ENCODE results near the gene SLC40A1. TPM values are rescaled to one million over a fixed set of nuclear protein-coding genes. Genes with fewer than 3 reads are reported as not detected.

SLC40A1 gene
- total RNA-seq, 6 experiments from 2014 or later: not detected

GRCh38 chr2:189577121-189577520 is 3.5 kb downstream of the SLC40A1 start:
- H3K4me1 Mint-ChIP-seq (ENCODE audit: low read depth): no peaks in the 10 kb centered on the region
- DNase-seq: no peak
- H3K4me3 Mint-ChIP-seq: no peak overlapping the region
- no peak overlapping the region for H3K27ac Mint-ChIP-seq
- H3K9me3 Mint-ChIP-seq: no peaks in the 10 kb centered on the region
- peaks cover 32% of the 10 kb centered on the region for H3K27me3 Mint-ChIP-seq (ENCODE audit: insufficient read depth)
- no peak for TF ChIP-seq CTCF (IDR thresholded peaks at IDR 0.05)
- peaks cover 5% of the 10 kb centered on the region; the same call in 1 of the 2 replicates for H3K36me3 Mint-ChIP-seq (ENCODE audit: low read depth)

- peaks cover 5% of the 10 kb centered on the region; the same call in 1 of the 2 replicates for H3K36me3 Mint-ChIP-seq (ENCODE audit: low read depth)
These were observed 4.2 kb downstream of the SLC40A1 start for GRCh38 chr2:189576396-189576795.

GRCh38 chr2:189574793-189575475 is 5.7 kb downstream of the SLC40A1 start:
- peaks cover 21% of the 10 kb centered on the region for H3K27me3 Mint-ChIP-seq (ENCODE audit: insufficient read depth)
- H3K9me3 Mint-ChIP-seq: no peaks in the 10 kb centered on the region
- no peak for TF ChIP-seq CTCF (IDR thresholded peaks at IDR 0.05)
- H3K4me3 Mint-ChIP-seq: no peak overlapping the region
- peaks cover 5% of the 10 kb centered on the region; the same call in 1 of the 2 replicates for H3K36me3 Mint-ChIP-seq (ENCODE audit: low read depth)
- no peak for DNase-seq
- H3K27ac Mint-ChIP-seq: no peak overlapping the region
- peaks cover 8% of the 10 kb centered on the region for H3K4me1 Mint-ChIP-seq (ENCODE audit: low read depth)

More at GRCh38 chr2:189576396-189576795, 4.2 kb downstream of the SLC40A1 start:
- DNase-seq: no peak
- no peak for TF ChIP-seq CTCF (IDR thresholded peaks at IDR 0.05)
- Mint-ChIP-seq H3K27ac (no peak overlapping the region), H3K4me3 (no peak overlapping the region), H3K27me3 (ENCODE audit: insufficient read depth) (peaks cover 28% of the 10 kb centered on the region), H3K9me3 (no peaks in the 10 kb centered on the region), H3K4me1 (ENCODE audit: low read depth) (no peaks in the 10 kb centered on the region)

- Mint-ChIP-seq H3K4me3 (no peak overlapping the region), H3K9me3 (no peaks in the 10 kb centered on the region), H3K27ac (no peak overlapping the region), H3K27me3 (ENCODE audit: insufficient read depth) (peaks cover 13% of the 10 kb centered on the region), H3K4me1 (ENCODE audit: low read depth) (peaks cover 8% of the 10 kb centered on the region), H3K36me3 (ENCODE audit: low read depth) (no peaks in the 10 kb centered on the region)
- peak; percentile 30 for DNase-seq
- no peak for TF ChIP-seq CTCF (IDR thresholded peaks at IDR 0.05)
These were observed 10.0 kb downstream of the SLC40A1 start for GRCh38 chr2:189570570-189571031.

- DNase-seq: no peak
- TF ChIP-seq CTCF (IDR thresholded peaks at IDR 0.05): no peak
- no peaks in the 10 kb centered on the region for H3K36me3 Mint-ChIP-seq (ENCODE audit: low read depth)
- H3K27ac Mint-ChIP-seq: no peak overlapping the region
- peaks cover 8% of the 10 kb centered on the region for H3K4me1 Mint-ChIP-seq (ENCODE audit: low read depth)
- no peak overlapping the region for H3K4me3 Mint-ChIP-seq
- no peaks in the 10 kb centered on the region; the same call in 1 of the 2 replicates for H3K9me3 Mint-ChIP-seq
- H3K27me3 Mint-ChIP-seq (ENCODE audit: insufficient read depth): peaks cover 9% of the 10 kb centered on the region
These were observed 11.2 kb downstream of the SLC40A1 start for GRCh38 chr2:189569295-189569910.

Measured in HFFc6 (cell line).